Neural crest cell (in vitro differentiated cells): ENCODE results near the gene CCDC85C. TPM values are rescaled to one million over a fixed set of nuclear protein-coding genes. Genes with fewer than 3 reads are reported as not detected.
A peak's percentile ranks its signal among the peaks of the same experiment; 100 is the strongest.

ENCODE experiments used
- DNase-seq: peaks from one replicate; pipeline ENCODE4 v3.0.0; 2021; ENCODE audit warnings: low read depth, mixed read lengths, low spot score
- H3K27ac Mint-ChIP-seq: one replicate; pipeline ENCODE4 v1.8.0; 2021; ENCODE audit warnings: mild to moderate bottlenecking, mixed read lengths; ENCODE audit not compliant: unreplicated experiment
- H3K27me3 Mint-ChIP-seq: 2 replicates; pipeline ENCODE4 v1.8.0; 2021; ENCODE audit warnings: low read depth, mild to moderate bottlenecking, mixed read lengths
- H3K36me3 Mint-ChIP-seq: 2 replicates; pipeline ENCODE4 v1.8.0; 2021; ENCODE audit warnings: low read depth, mild to moderate bottlenecking, mixed read lengths
- H3K4me1 Mint-ChIP-seq: 2 replicates; pipeline ENCODE4 v1.8.0; 2021; ENCODE audit warnings: mixed read lengths
- H3K4me3 Mint-ChIP-seq: one replicate; pipeline ENCODE4 v1.8.0; 2021; ENCODE audit warnings: mild to moderate bottlenecking, mixed read lengths
- H3K9me3 Mint-ChIP-seq: 2 replicates; pipeline ENCODE4 v1.8.0; 2021; ENCODE audit warnings: mixed read lengths
- CTCF ChIP-seq: fragments of 200-600 bp; sonication (generic); conservative IDR thresholded peaks from 2 replicates; pipeline ENCODE4 v1.5.0; 2021; ENCODE audit warnings: antibody characterized with exemption, mild to moderate bottlenecking
- total RNA-seq: library from RNA; stranded (reverse); gene quantifications from 2 replicates; pipeline ENCODE4 v1.2.1, GENCODE V29; 2021

Gene CCDC85C
- total RNA-seq, 1 donor from 2014 or later: 31.4 TPM

GRCh38 chr14:99602054-99602787, 1.8 kb downstream of the CCDC85C start:
- H3K4me1 Mint-ChIP-seq: peaks cover 54% of the 10 kb centered on the region
- no peaks in the 10 kb centered on the region for H3K9me3 Mint-ChIP-seq
- peak overlapping the region; percentile 83 for H3K4me3 Mint-ChIP-seq
- no peak for TF ChIP-seq CTCF
- no peaks in the 10 kb centered on the region for H3K36me3 Mint-ChIP-seq
- no peak for DNase-seq
- H3K27me3 Mint-ChIP-seq: peaks cover 52% of the 10 kb centered on the region
- H3K27ac Mint-ChIP-seq: no peak overlapping the region

- TF ChIP-seq CTCF: no peak
- Mint-ChIP-seq H3K9me3 (no peaks in the 10 kb centered on the region), H3K4me3 (peak overlapping the region; percentile 83), H3K4me1 (peaks cover 52% of the 10 kb centered on the region), H3K36me3 (no peaks in the 10 kb centered on the region), H3K27ac (no peak overlapping the region), H3K27me3 (peaks cover 58% of the 10 kb centered on the region)
- DNase-seq: no peak
These were observed 2.6 kb downstream of the CCDC85C start for GRCh38 chr14:99601361-99601831.

DNA sequence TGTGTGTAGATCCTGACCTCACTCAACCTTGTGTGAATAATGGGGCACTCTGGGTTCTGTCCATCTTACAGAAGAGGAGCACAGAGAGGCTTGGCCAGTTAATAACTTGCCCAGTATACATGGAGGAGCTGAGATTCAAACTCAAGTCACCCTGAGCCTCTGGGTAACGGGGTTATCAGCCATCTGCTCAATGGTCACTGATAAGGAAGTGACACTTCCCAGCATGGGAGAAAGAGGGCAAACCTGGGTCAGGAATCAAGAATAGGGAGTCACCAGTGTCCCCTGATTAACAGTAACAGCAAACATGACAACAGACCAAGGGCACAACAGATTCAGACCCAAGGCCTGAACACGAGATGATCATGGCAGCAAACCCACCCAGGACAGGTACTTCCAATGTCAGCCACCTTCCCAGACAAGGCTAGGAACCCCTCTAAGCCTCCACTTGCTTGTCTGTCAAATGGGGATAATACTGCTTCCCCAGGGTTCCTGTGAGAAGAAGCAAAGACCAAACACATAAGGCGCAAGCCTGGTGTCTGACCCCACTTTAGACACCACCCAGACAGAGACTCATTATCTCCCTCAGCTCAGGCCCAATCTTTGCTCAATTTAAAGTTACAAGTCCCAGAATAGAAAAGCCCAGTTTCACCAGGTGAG, 3.6 kb downstream of the CCDC85C start:
- no peak for TF ChIP-seq CTCF
- no peak overlapping the region for H3K27ac Mint-ChIP-seq
- peaks cover 55% of the 10 kb centered on the region for H3K27me3 Mint-ChIP-seq
- H3K36me3 Mint-ChIP-seq: no peaks in the 10 kb centered on the region
- H3K9me3 Mint-ChIP-seq: no peaks in the 10 kb centered on the region
- no peak for DNase-seq
- H3K4me3 Mint-ChIP-seq: peak overlapping the region; percentile 56
- H3K4me1 Mint-ChIP-seq: peaks cover 45% of the 10 kb centered on the region

GRCh38 chr14:99599393-99599792, 4.6 kb downstream of the CCDC85C start:
- Mint-ChIP-seq H3K4me3 (peak overlapping the region; percentile 66), H3K27ac (peak overlapping the region; percentile 57), H3K9me3 (no peaks in the 10 kb centered on the region), H3K36me3 (no peaks in the 10 kb centered on the region), H3K27me3 (peaks cover 52% of the 10 kb centered on the region), H3K4me1 (peaks cover 43% of the 10 kb centered on the region)
- DNase-seq: no peak
- TF ChIP-seq CTCF: no peak

DNA sequence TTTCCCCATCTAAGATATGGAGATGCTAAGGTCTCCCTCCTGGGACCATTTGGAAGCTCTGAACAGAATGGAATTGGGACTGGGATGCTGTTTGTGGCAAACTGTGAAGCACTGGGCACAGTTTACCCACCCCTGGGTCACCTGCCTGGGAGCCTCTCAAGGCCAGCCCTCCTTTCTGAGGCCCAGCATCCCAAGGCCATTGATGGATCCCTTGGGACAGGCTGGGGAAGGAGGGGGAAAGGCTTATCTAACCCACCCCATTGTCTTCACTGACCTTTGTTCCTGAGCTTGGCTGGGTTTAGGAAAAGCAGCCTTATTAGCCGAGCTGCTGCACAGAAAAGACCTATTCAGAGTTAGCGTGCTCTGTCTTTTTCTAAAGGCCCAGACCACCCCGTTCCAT, 5.2 kb downstream of the CCDC85C start:
- Mint-ChIP-seq H3K9me3 (no peaks in the 10 kb centered on the region), H3K27me3 (peaks cover 52% of the 10 kb centered on the region), H3K27ac (peak overlapping the region; percentile 57), H3K4me1 (peaks cover 43% of the 10 kb centered on the region), H3K36me3 (no peaks in the 10 kb centered on the region), H3K4me3 (peak overlapping the region; percentile 66)
- no peak for TF ChIP-seq CTCF
- no peak for DNase-seq
